Fibroblast of mammary gland (primary cell): ENCODE data around the gene LRRC8A.
A peak's percentile ranks its signal among the peaks of the same experiment; 100 is the strongest.

ENCODE experiments used
- DNase-seq: peaks from one replicate; pipeline ENCODE4 v3.0.0-alpha.2; 2010; ENCODE audit warnings: low read depth
- H3K4me3 ChIP-seq: 2 replicates; pipeline ENCODE4 v1.5.1; 2011; ENCODE audit warnings: low read depth, mild to moderate bottlenecking, low read length, moderate library complexity; ENCODE audit not compliant: control insufficient read depth
- CTCF ChIP-seq: conservative IDR thresholded peaks from 2 replicates; pipeline ENCODE4 v1.5.1; 2011; ENCODE audit warnings: low read depth, low read length, inconsistent platforms; ENCODE audit not compliant: control insufficient read depth, insufficient read depth

LRRC8A gene

GRCh38 chr9:128882677-128883603 is 1.0 kb downstream of the LRRC8A start:
- no peak for TF ChIP-seq CTCF
- peak; percentile 25 for DNase-seq
- peak overlapping the region; percentile 91 for H3K4me3 ChIP-seq

DNA sequence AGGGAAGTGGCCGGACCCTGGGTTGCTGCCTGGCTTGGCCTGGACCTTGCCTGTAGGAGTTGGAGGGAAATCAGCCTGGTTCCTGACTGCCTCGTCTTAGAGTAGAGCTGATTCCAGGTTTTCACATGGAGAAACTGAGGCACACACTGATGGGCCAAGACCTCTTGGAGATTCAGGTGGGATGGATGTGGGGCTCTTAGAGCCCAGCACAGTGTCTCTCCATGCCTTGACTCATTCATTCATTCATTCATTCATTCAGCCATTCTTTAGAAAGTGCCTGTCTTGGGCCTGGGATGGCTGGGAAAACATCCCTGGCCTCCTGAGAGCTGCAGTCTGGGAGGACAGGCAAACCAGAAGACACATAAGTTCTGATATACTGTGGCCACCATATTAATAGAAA is 2.2 kb downstream of the LRRC8A start:
- H3K4me3 ChIP-seq: no peak overlapping the region
- no peak for DNase-seq
- TF ChIP-seq CTCF: no peak

- no peak for TF ChIP-seq CTCF
- H3K4me3 ChIP-seq: no peak overlapping the region
- DNase-seq: no peak
Measured at GRCh38 chr9:128885376-128885775, 3.4 kb downstream of the LRRC8A start.

- H3K4me3 ChIP-seq: no peak overlapping the region
- no peak for DNase-seq
- no peak for TF ChIP-seq CTCF
Measured at GRCh38 chr9:128885798-128886197, 3.9 kb downstream of the LRRC8A start.

DNA sequence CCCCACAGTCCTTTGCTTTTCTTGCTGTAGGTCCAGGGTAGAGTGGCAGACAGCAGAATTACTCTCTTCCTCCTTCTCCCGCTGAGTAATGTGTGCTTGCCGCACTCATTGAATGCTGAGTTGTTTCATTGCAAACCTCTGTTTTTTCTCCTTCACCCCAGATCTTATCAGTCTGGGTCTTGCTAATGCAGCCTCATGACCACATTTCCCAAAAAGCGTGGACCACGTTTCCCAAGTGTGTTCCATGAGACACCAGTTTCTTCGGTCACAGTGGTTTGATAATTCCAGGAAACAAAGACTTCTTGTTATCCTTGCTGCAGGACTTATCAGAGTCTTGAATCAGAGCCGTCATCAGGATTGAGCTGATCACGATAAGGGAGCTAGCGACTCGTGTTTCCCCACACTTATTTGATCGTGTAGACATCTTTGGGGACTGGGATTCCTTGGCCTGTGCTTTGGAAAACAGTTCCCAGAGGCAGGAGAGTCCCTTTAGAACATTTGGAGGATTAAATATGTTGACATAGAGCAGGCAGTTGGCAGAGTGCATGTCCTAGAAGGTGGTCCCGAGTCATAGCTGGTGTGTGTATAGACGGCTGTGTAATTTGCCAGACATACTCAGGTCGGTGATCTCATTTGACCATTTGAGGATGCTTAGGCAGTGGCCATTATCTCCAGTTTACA is 4.4 kb downstream of the LRRC8A start:
- DNase-seq: peak; percentile 29
- no peak for TF ChIP-seq CTCF

DNA sequence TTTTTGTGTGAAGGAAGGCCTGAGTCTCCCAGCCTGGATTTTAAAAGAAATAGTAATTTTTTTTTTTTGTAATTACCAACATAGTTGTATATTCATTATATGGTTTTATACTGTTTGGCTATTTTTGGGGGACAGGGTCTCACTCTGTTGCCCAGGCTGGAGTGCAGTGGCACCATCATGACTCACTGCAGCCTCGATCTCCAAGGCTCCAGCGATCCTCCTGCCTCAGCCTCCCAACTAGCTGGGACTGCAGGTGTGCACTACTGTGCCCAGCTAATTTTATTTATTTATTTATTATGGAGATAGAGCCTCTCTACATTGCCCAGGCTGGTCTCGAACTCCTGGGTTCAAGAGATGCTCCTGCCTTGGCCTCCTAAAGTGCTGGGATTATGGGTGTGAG is 5.1 kb downstream of the LRRC8A start:
- no peak for TF ChIP-seq CTCF
- no peak for DNase-seq
- H3K4me3 ChIP-seq: no peak overlapping the region

More for the DNA sequence above, 4.4 kb downstream of the LRRC8A start:
- no peak overlapping the region for H3K4me3 ChIP-seq
